Cortex of kidney (tissue), 1 donor: Measurements from ENCODE around the gene TMEM181.
"Not testable (repeated sequence)": the region's sequence is repeated elsewhere in the genome, so short reads cannot be mapped to it uniquely, and the experiment has no call there.

ENCODE experiments used
- DNase-seq: peaks from one replicate; lab custom pipeline; 2025; lab: John Stamatoyannopoulos, UW

The TMEM181 gene

GRCh38 chr6:158624684-158625682, 65.1 kb downstream of the TMEM181 start:
- DNase-seq, result no peak

- no peak for DNase-seq
Observed at GRCh38 chr6:158625881-158626305, 66.0 kb downstream of the TMEM181 start.

GRCh38 chr6:158626360-158627167, 66.7 kb downstream of the TMEM181 start:
- no peak for DNase-seq

GRCh38 chr6:158627168-158627939, 67.5 kb downstream of the TMEM181 start:
- DNase-seq, result no peak

GRCh38 chr6:158627940-158628211, 68.0 kb downstream of the TMEM181 start:
- no peak for DNase-seq

- no peak for DNase-seq
Observed at GRCh38 chr6:158628542-158628941, 68.7 kb downstream of the TMEM181 start.

- no peak for DNase-seq
Observed at GRCh38 chr6:158629367-158630221, 69.7 kb downstream of the TMEM181 start.

- DNase-seq, result no peak
Observed at GRCh38 chr6:158630938-158631616, 71.2 kb downstream of the TMEM181 start.

GRCh38 chr6:158631678-158632537, 72.0 kb downstream of the TMEM181 start:
- no peak for DNase-seq

- DNase-seq, result not testable (repeated sequence)
Observed at GRCh38 chr6:158632538-158633119, 72.7 kb downstream of the TMEM181 start.

- no peak for DNase-seq
Observed at GRCh38 chr6:158633127-158633526, 73.2 kb downstream of the TMEM181 start.

- no peak for DNase-seq
Observed at GRCh38 chr6:158634695-158635426, 75.0 kb downstream of the TMEM181 start.

- DNase-seq, result no peak
Observed at GRCh38 chr6:158635427-158636073, 75.7 kb downstream of the TMEM181 start.

- DNase-seq, result no peak
Observed at GRCh38 chr6:158636778-158637177, 76.9 kb downstream of the TMEM181 start.

GRCh38 chr6:158638324-158638854, 78.5 kb downstream of the TMEM181 start:
- no peak for DNase-seq

- no peak for DNase-seq
Observed at GRCh38 chr6:158639056-158639455, 79.2 kb downstream of the TMEM181 start.

GRCh38 chr6:158640519-158640918, 80.6 kb downstream of the TMEM181 start:
- DNase-seq, result no peak

- DNase-seq, result no peak
Observed at GRCh38 chr6:158642097-158642601, 82.3 kb downstream of the TMEM181 start.
